Prostate gland (tissue), 2 donors: Measurements from ENCODE around the gene ISCU. TPM values are rescaled to one million over a fixed set of nuclear protein-coding genes. Genes with fewer than 3 reads are reported as not detected.
A peak's percentile ranks its signal among the peaks of the same experiment; 100 is the strongest.

Source experiments
- DNase-seq: peaks from one replicate; pipeline ENCODE4 v3.0.0-alpha.2; 2019; ENCODE audit warnings: low spot score
- H3K27ac ChIP-seq, 2 donors: fragments of 200-600 bp; sonication (generic); 2 replicates each; pipeline ENCODE4 v1.5.1; 2017 to 2019
- H3K27me3 ChIP-seq: fragments of 200-600 bp; sonication (generic); replicated peaks from 2 replicates; pipeline ENCODE4 v1.5.1; 2019; ENCODE audit not compliant: insufficient read depth
- H3K36me3 ChIP-seq, 2 donors: fragments of 200-600 bp; sonication (generic); 1 replicate in 1 of 2; 2 replicates in 1 of 2; pipeline versions ENCODE4 v1.5.1 to v1.8.1; 2017 to 2019
- H3K4me1 ChIP-seq: fragments of 200-600 bp; sonication (generic); replicated peaks from 2 replicates; pipeline ENCODE4 v1.5.1; 2019
- H3K4me3 ChIP-seq, 2 donors: fragments of 200-600 bp; sonication (generic); 2 replicates each; pipeline ENCODE4 v1.5.1; 2017 to 2019
- H3K9me3 ChIP-seq: fragments of 200-600 bp; sonication (generic); 2 replicates; pipeline ENCODE4 v1.5.1; 2017
- POLR2A ChIP-seq: fragments of 450-650 bp; IDR thresholded peaks from one replicate; pipeline ENCODE4 v1.6.1; 2016; ENCODE audit warnings: antibody characterized with exemption, mild to moderate bottlenecking
- POLR2AphosphoS5 ChIP-seq: sonication (generic); formaldehyde crosslinking; IDR thresholded peaks from one replicate; pipeline ENCODE4 v1.6.1; 2017; ENCODE audit warnings: antibody characterized with exemption
- WGBS: methylation state at CpG from one replicate; pipeline ENCODE4 v1.1.5; 2018; 5-methylcytosine and 5-hydroxymethylcytosine counted together
- intact Hi-C: fragments of 100-400 bp; cut with DNase I; formaldehyde crosslinking; loops from one replicate; pipeline ENCODE4 v1.14.2; 2022
- total RNA-seq, 2 donors: library from RNA; depleted of rRNA; stranded (reverse); fragments of >200 nt; gene quantifications; one replicate each; pipeline ENCODE4 v1.1.0, GENCODE V29; 2016
- TF ChIP-seq, protein P1 (sequence below), 4 experiments: fragments of 200-600 bp in 2 of 4; fragments of 450-650 bp in 2 of 4; sonication (generic) in 2 of 4; IDR thresholded peaks; 1 replicate in 3 of 4; 2 replicates in 1 of 4; pipeline ENCODE4 v1.5.1; 2016 to 2019; ENCODE audit warnings: antibody characterized with exemption in 4 of 4, mild to moderate bottlenecking in 2 of 4, moderate library complexity in 2 of 4

Gene ISCU
- 100 to 1,000 TPM; 170 to 203 TPM for total RNA-seq

DNA sequence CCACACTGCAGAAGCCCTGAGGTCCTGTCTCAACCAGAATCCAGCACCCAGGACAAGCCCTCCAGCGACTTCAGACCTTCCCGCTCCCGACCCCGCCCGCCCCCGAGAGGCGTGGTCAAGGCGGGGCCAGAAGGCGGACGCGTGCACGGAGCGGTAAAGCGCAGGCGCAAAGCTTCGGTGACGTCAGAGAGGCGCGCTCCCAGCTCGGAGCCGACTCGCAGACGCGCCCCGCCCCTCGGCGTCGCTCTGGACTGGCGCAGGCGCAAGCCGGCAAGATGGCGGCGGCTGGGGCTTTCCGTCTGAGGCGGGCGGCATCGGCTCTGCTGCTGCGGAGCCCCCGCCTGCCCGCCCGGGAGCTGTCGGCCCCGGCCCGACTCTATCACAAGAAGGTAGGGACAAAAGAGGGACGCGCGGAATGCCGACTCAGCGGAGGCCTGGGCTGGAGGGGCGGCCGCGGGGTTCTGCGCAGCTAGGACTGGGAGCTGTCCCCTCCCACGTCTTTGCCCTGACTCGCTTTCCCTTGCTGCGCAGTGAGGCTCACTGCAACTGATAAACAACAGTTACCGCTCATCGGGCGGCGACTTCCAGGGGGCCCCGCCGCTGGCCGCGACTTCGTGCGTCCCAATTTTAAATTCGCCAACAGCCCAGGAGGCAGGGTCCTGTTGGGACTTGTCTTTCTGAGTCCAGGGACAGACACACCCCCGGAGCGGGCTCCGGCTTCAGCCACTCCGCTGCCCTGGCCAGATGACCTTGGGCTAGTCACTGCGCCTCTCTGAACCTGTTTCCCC lies at the start of gene ISCU:
TSS of gene ISCU (plus strand) at position 249 of the 788 bp plus-strand sequence. CDS start at position 276, 27 bp downstream.
- no peaks in the 10 kb centered on the region for H3K4me1 ChIP-seq
- intact Hi-C loops = loop anchor here (2.0 to 5.0 kb wide), 3 partner anchors 240 to 530 kb away; partner anchors contain the start of genes ALKBH2 and SSH1
- TF ChIP-seq, protein P1, sequence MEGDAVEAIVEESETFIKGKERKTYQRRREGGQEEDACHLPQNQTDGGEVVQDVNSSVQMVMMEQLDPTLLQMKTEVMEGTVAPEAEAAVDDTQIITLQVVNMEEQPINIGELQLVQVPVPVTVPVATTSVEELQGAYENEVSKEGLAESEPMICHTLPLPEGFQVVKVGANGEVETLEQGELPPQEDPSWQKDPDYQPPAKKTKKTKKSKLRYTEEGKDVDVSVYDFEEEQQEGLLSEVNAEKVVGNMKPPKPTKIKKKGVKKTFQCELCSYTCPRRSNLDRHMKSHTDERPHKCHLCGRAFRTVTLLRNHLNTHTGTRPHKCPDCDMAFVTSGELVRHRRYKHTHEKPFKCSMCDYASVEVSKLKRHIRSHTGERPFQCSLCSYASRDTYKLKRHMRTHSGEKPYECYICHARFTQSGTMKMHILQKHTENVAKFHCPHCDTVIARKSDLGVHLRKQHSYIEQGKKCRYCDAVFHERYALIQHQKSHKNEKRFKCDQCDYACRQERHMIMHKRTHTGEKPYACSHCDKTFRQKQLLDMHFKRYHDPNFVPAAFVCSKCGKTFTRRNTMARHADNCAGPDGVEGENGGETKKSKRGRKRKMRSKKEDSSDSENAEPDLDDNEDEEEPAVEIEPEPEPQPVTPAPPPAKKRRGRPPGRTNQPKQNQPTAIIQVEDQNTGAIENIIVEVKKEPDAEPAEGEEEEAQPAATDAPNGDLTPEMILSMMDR (IDR thresholded peaks at IDR 0.05) = no peak
- TF ChIP-seq POLR2AphosphoS5 = peak; percentile 98
- peak; percentile 93 for TF ChIP-seq POLR2A
- H3K9me3 ChIP-seq = no peaks in the 10 kb centered on the region
- WGBS = under 1% methylated on average over 44 of the region's 72 CpGs
- no peaks in the 10 kb centered on the region for H3K36me3 ChIP-seq
- H3K27ac ChIP-seq = peak within 1 kb of the TSS; percentile 88
- H3K27me3 ChIP-seq = no peaks in the 10 kb centered on the region
- peak within 1 kb of the TSS; percentile 89 to 97 for H3K4me3 ChIP-seq
- DNase-seq = peak; percentile 95

DNA sequence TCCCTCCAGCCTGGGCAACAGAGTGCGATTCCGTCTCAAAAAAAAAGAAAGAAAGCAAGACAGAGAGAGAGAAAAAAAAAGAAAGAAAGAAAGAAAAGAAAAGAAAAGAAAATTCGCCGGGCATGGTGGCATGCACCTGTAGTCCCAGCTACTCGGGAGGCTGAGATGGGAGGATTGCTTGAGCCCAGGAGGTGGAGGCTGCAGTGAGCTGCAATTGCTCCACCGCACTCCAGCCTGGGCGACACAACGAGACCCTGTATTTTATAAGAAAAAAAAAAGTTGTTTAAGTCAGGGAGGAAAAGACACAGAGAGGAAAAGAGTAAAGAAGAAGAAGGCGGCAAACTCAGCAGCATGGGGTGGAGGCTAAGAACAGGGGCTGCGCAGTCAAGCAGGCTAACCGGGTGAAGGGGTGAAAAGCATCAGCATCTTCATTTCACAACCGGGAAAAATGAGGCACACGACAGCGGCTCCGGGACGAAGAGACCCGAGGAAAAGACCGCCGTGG lies 47.9 kb upstream of the ISCU start:
- Histone ChIP-seq H3K36me3 (peaks cover 0 to 6% of the 10 kb centered on the region in 2 donors), H3K27me3 (no peaks in the 10 kb centered on the region), H3K9me3 (no peaks in the 10 kb centered on the region), H3K4me1 (no peaks in the 10 kb centered on the region), H3K27ac (no peak overlapping the region), H3K4me3 (peak overlapping the region; percentile 59 to 61)
- TF ChIP-seq POLR2A = no peak
- 26% methylated on average over 19 of the region's 19 CpGs for WGBS
- DNase-seq = no peak
- intact Hi-C loops = loop anchor here (5.0 to 10.0 kb wide), 5 partner anchors 412 to 830 kb away; partner anchors contain the start of genes PRDM4 and PWP1

DNA sequence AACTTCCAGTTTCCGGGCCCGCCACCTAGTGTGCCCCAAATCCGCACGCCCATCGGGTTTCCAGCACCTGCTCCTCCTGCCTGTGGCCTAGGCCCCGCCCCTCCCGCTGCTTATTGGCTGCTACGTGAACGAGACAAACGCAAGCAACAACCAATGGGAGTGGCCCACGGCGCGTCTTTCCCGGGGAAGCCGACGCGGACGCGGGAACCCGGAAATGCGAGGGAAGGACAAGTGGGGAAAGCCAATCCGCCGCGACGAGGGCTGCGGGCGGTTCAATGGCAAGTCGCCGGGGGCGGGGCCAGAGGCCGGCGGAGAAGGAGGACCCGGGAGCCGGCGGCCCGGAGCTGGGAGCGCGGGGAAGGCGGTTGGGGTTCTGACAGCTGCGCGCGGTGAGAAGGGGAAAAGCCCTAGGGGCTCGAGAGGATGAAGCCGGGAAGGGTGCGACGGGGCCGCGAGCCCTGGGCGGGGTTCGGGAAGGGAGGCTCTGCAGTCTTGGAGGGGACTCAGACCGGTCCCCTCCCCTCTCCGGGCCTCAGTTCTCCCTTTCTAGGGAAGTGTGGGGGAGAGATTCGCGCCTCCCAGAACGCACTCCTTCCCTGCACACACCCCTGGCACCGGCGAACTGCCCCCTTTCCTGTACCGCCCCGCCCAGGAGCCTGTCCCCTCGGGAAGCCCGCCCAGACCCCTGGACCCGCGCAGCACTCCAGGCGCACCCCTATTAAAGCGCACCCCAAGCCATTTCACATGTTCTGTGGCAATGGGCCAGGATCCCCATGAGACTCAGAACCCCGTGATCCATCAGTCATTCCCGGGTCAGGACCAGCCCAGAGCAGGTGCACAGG lies 47.2 kb upstream of the ISCU start, which contains the start of gene FICD:
TSS of gene FICD (plus strand) at position 305 of the 842 bp plus-strand sequence. CDS start 1,696 bp downstream, outside the sequence.
- peak within 1 kb of the TSS; percentile 59 to 61 for H3K4me3 ChIP-seq
- WGBS = under 1% methylated on average over 67 of the region's 67 CpGs
- no peaks in the 10 kb centered on the region for H3K27me3 ChIP-seq
- H3K36me3 ChIP-seq = peaks cover 0 to 6% of the 10 kb centered on the region in 2 donors
- H3K4me1 ChIP-seq = no peaks in the 10 kb centered on the region
- peak; percentile 99 for TF ChIP-seq POLR2AphosphoS5
- peak; percentile 31 for TF ChIP-seq POLR2A
- TF ChIP-seq, protein P1 (IDR thresholded peaks at IDR 0.05) = peak in 1 of 4 experiments; percentile 8
- intact Hi-C loops = loop anchor here (5.0 to 10.0 kb wide), 5 partner anchors 413 to 830 kb away; partner anchors contain the start of genes PRDM4 and PWP1
- H3K9me3 ChIP-seq = no peaks in the 10 kb centered on the region
- DNase-seq = peak; percentile 99
- H3K27ac ChIP-seq = peak within 1 kb of the TSS; percentile 51 to 52

DNA sequence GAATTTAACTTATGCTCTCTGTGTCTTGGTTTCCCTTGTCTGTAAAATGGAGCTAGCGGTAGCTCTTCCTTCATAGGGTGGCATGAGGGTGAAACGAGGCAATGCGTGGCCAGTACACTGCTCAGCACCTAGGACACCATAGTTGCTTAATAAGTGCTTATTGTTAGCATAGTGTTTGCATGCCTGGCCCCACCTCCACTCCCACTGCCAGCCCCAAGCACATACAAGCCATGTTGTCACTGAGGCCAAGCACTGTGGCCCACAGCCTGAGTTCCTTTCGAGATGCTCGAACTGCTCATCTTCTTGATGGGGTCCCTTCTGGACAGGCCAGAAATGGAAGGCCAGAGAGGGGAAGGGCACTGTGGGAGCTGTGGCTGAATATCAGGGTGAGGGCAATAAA lies 46.5 kb upstream of the ISCU start:
- H3K9me3 ChIP-seq = no peaks in the 10 kb centered on the region
- TF ChIP-seq POLR2A = no peak
- TF ChIP-seq, protein P1 (IDR thresholded peaks at IDR 0.05) = no peak
- TF ChIP-seq POLR2AphosphoS5 = no peak
- no peak overlapping the region for H3K27ac ChIP-seq
- H3K4me3 ChIP-seq = peak overlapping the region; percentile 59 to 61
- peaks cover 0 to 6% of the 10 kb centered on the region in 2 donors for H3K36me3 ChIP-seq
- DNase-seq = no peak
- intact Hi-C loops = loop anchor here (10.0 kb wide), 3 partner anchors 521 to 831 kb away; partner anchors contain the start of genes PRDM4 and PWP1
- 45% methylated on average over 5 of the region's 5 CpGs for WGBS
- H3K27me3 ChIP-seq = no peaks in the 10 kb centered on the region
- H3K4me1 ChIP-seq = no peaks in the 10 kb centered on the region
